Measurements from ENCODE around the gene SNX32. TPM values are rescaled to one million over a fixed set of nuclear protein-coding genes. Genes with fewer than 3 reads are reported as not detected.

SNX32 gene
- total RNA-seq, 1 experiment from 2014 or later = not detected

- H3K36me3 ChIP-seq (ENCODE audit: control insufficient read depth, insufficient read depth, low read length) = no peaks in the 10 kb centered on the region
- in situ Hi-C loops (cut with HindIII; ENCODE audit: low pct_unique_long_range_greater_than_20kb, low sequenced_read_pairs) = loop anchor here (5.0 kb wide), 1 partner anchor 53 kb away; no protein-coding TSS in a partner anchor
These were observed 18.7 kb upstream of the SNX32 start for GRCh38 chr11:65814986-65815565.

GRCh38 chr11:65816696-65817095, 17.1 kb upstream of the SNX32 start:
- ATAC-seq (no peak), DNase-seq (ENCODE audit: low read depth, low spot score) (no peak)
- no peak overlapping the region; a peak in 1 of 4 replicates for H3K4me3 ChIP-seq (ENCODE audit: low read depth in 2 of 2, low read length in 2 of 2)
- TSS peak; percentile 65 for BruUV-seq (replicated peaks)
- intact Hi-C loops (cut with micrococcal nuclease; ENCODE audit: unreplicated experiment) = loop anchor here (5.0 kb wide), 2 partner anchors 34 to 104 kb away; partner anchors contain the start of genes AP5B1 and KAT5
- no peaks in the 10 kb centered on the region for H3K9me3 ChIP-seq (ENCODE audit: control insufficient read depth, insufficient read depth, low read depth, low read length)
- H3K27ac ChIP-seq (ENCODE audit: low read length) = peak overlapping the region; percentile 80; the same call in 1 of the 2 replicates
- in situ Hi-C loops (cut with HindIII; ENCODE audit: low pct_unique_long_range_greater_than_20kb, low sequenced_read_pairs) = no loop called here
- no peaks in the 10 kb centered on the region for H3K27me3 ChIP-seq (ENCODE audit: control insufficient read depth, insufficient read depth, low read length)
- no peaks in the 10 kb centered on the region for H3K36me3 ChIP-seq (ENCODE audit: control insufficient read depth, insufficient read depth, low read length)
- 0 out of 2 replicates have a peak, but pooled peaks cover 3% of the 10 kb centered on the region for H3K4me1 ChIP-seq (ENCODE audit: control insufficient read depth, insufficient read depth, low read length)
- ChIA-PET POLR2A (interaction anchor here (0.7 to 0.9 kb wide), 2 partner anchors 20 to 107 kb away, joined by 3 to 4 read pairs; no protein-coding TSS in a partner anchor), CTCF (interaction anchor here (0.9 to 2.3 kb wide), 4 partner anchors 37 to 109 kb away, joined by 4 to 24 read pairs (median 11); partner anchors contain the start of genes AP5B1 and KAT5)
- no peak for TF ChIP-seq TCF7L2 (IDR thresholded peaks at IDR 0.05; ENCODE audit: low read depth, low read length)
- no peak for TF ChIP-seq REST (IDR thresholded peaks at IDR 0.05; ENCODE audit: insufficient read depth in 1 of 2, low read depth in 2 of 2, low read length in 1 of 2)
- no peak for TF ChIP-seq POLR2AphosphoS5 (IDR thresholded peaks at IDR 0.05; ENCODE audit: low read depth, low read length)
- TF ChIP-seq SIN3A (IDR thresholded peaks at IDR 0.05; ENCODE audit: borderline replicate concordance, insufficient read depth, low read depth, low read length) = no peak

More at GRCh38 chr11:65814986-65815565, 18.7 kb upstream of the SNX32 start:
- no peak for ATAC-seq
- Histone ChIP-seq H3K27ac (ENCODE audit: low read length) (no peak overlapping the region), H3K4me1 (ENCODE audit: control insufficient read depth, insufficient read depth, low read length) (0 out of 2 replicates have a peak, but pooled peaks cover 3% of the 10 kb centered on the region), H3K27me3 (ENCODE audit: control insufficient read depth, insufficient read depth, low read length) (no peaks in the 10 kb centered on the region), H3K4me3 (ENCODE audit: low read depth in 2 of 2, low read length in 2 of 2) (no peak overlapping the region), H3K9me3 (ENCODE audit: control insufficient read depth, insufficient read depth, low read depth, low read length) (no peaks in the 10 kb centered on the region)
- TSS peak; percentile 56 for BruUV-seq (replicated peaks)
- no peak for DNase-seq (ENCODE audit: low read depth, low spot score)
- ChIA-PET POLR2A (interaction anchor here (0.7 kb wide), 1 partner anchor 162 kb away, joined by 3 read pairs; no protein-coding TSS in a partner anchor), CTCF (no interaction called here)
- intact Hi-C loops (cut with micrococcal nuclease; ENCODE audit: unreplicated experiment) = loop anchor here (5.0 kb wide), 2 partner anchors 33 to 103 kb away; partner anchors contain the start of genes AP5B1 and KAT5
- TF ChIP-seq CTCF (IDR thresholded peaks at IDR 0.05) = no peak
- no peak for TF ChIP-seq SIN3A (IDR thresholded peaks at IDR 0.05; ENCODE audit: borderline replicate concordance, insufficient read depth, low read depth, low read length)
- no peak for TF ChIP-seq TCF7L2 (IDR thresholded peaks at IDR 0.05; ENCODE audit: low read depth, low read length)
- no peak for TF ChIP-seq POLR2AphosphoS5 (IDR thresholded peaks at IDR 0.05; ENCODE audit: low read depth, low read length)
- no peak for TF ChIP-seq REST (IDR thresholded peaks at IDR 0.05; ENCODE audit: insufficient read depth in 1 of 2, low read depth in 2 of 2, low read length in 1 of 2)

All from Panc1 (cell line).